HL-60/S4 treated with phorbol 12-myristate 13-acetate at 8.2 ng/mL for 4 days and 3 days (cell line): ENCODE data around the gene CENPA.

Source experiments
- in situ Hi-C: fragments of 300-500 bp; cut with MboI; formaldehyde crosslinking; loops from 2 replicates; pipeline ENCODE4 v1.15.0; 2022; ENCODE audit warnings: low sequenced_read_pairs

The CENPA gene

GRCh38 chr2:26838121-26838906 is 52.5 kb downstream of the CENPA start:
- in situ Hi-C loops = loop anchor here (25.0 kb wide), 1 partner anchor 99 kb away; no protein-coding TSS in a partner anchor

- in situ Hi-C loops = loop anchor here (25.0 kb wide), 1 partner anchor 96 kb away; no protein-coding TSS in a partner anchor
Measured at GRCh38 chr2:26840937-26841610, 55.2 kb downstream of the CENPA start.

GRCh38 chr2:26843041-26843440 is 57.2 kb downstream of the CENPA start:
- in situ Hi-C loops = loop anchor here (25.0 kb wide), 1 partner anchor 94 kb away; no protein-coding TSS in a partner anchor
